HepG2 (cell line): ENCODE data around the gene LBX2. TPM values are rescaled to one million over a fixed set of nuclear protein-coding genes. Genes with fewer than 3 reads are reported as not detected.

Source experiments
- CBX1 ChIP-seq: IDR thresholded peaks from one replicate; pipeline ENCODE4 v1.6.1; 2016; ENCODE audit warnings: antibody characterized with exemption, low read depth
- CENPT ChIP-seq: sonication (generic); formaldehyde crosslinking; IDR thresholded peaks from 2 replicates; pipeline ENCODE4 v1.8.0; 2022; ENCODE audit warnings: low read depth, mild to moderate bottlenecking, moderate library complexity, missing genetic modification reagents
- HDAC1 ChIP-seq: sonication (generic); formaldehyde crosslinking; IDR thresholded peaks from 2 replicates; pipeline ENCODE4 v1.5.1; 2020; ENCODE audit warnings: mild to moderate bottlenecking, missing genetic modification reagents
- HES4 ChIP-seq: sonication (generic); formaldehyde crosslinking; IDR thresholded peaks from 2 replicates; pipeline ENCODE4 v1.9.0; 2021; ENCODE audit warnings: mild to moderate bottlenecking, missing genetic modification reagents, borderline replicate concordance
- HNF4G ChIP-seq, 2 experiments: sonication (generic) in 1 of 2; formaldehyde crosslinking in 1 of 2; IDR thresholded peaks; 2 replicates each; pipeline versions ENCODE4 v1.4.0 to v1.6.1; 2011 to 2020; ENCODE audit warnings: borderline replicate concordance in 2 of 2, low read depth in 2 of 2, mild to moderate bottlenecking in 2 of 2, low read length in 1 of 2, missing genetic modification reagents in 1 of 2, moderate library complexity in 1 of 2
- MYC ChIP-seq: sonication (generic); formaldehyde crosslinking; IDR thresholded peaks from 2 replicates; pipeline ENCODE4 v1.9.0; 2021; ENCODE audit warnings: missing genetic modification reagents, borderline replicate concordance
- NCOA1 ChIP-seq: sonication (generic); formaldehyde crosslinking; IDR thresholded peaks from 2 replicates; pipeline ENCODE4 v1.9.0; 2021; ENCODE audit warnings: missing genetic modification reagents
- POLR2A ChIP-seq, 2 experiments: IDR thresholded peaks; 2 replicates each; pipeline ENCODE4 v1.6.1; 2011; ENCODE audit warnings: low read depth in 2 of 2, low read length in 2 of 2, mild to moderate bottlenecking in 1 of 2, moderate library complexity in 1 of 2; ENCODE audit not compliant: insufficient read depth in 1 of 2
- SOX6 ChIP-seq, 2 experiments: fragments of 450-650 bp in 1 of 2; sonication (generic) in 1 of 2; formaldehyde crosslinking in 1 of 2; IDR thresholded peaks; 2 replicates each; pipeline versions ENCODE4 v1.4.0 to v1.6.1; 2017 to 2020; ENCODE audit warnings: antibody characterized with exemption in 1 of 2, mild to moderate bottlenecking in 1 of 2, missing genetic modification reagents in 1 of 2
- YY1 ChIP-seq: IDR thresholded peaks from 2 replicates; pipeline ENCODE4 v1.6.1; 2011; ENCODE audit warnings: low read length, low read depth, moderate library complexity, mild to moderate bottlenecking; ENCODE audit not compliant: insufficient read depth, insufficient replicate concordance
- ZNF224 ChIP-seq: sonication (generic); formaldehyde crosslinking; IDR thresholded peaks from 2 replicates; pipeline ENCODE4 v1.5.0; 2020; ENCODE audit warnings: mild to moderate bottlenecking, missing genetic modification reagents
- ZNF557 ChIP-seq: sonication (generic); formaldehyde crosslinking; IDR thresholded peaks from 2 replicates; pipeline ENCODE4 v1.4.0; 2020; ENCODE audit warnings: missing genetic modification reagents
- ZNF616 ChIP-seq: sonication (generic); formaldehyde crosslinking; IDR thresholded peaks from 2 replicates; pipeline ENCODE4 v1.5.0; 2020; ENCODE audit warnings: low read depth, mild to moderate bottlenecking, missing genetic modification reagents
- ZNF749 ChIP-seq: sonication (generic); formaldehyde crosslinking; IDR thresholded peaks from 2 replicates; pipeline ENCODE4 v1.8.0; 2022; ENCODE audit warnings: mild to moderate bottlenecking, missing genetic modification reagents, moderate library complexity, borderline replicate concordance
- ZNF891 ChIP-seq: sonication (generic); formaldehyde crosslinking; IDR thresholded peaks from 2 replicates; pipeline ENCODE4 v1.5.0; 2020; ENCODE audit warnings: mild to moderate bottlenecking, missing genetic modification reagents
- polyA plus RNA-seq, 8 experiments: library from polyadenylated mRNA; depleted of rRNA in 3 of 8; stranded (reverse) in 7 of 8; unstranded in 1 of 8; fragments of >200 nt; fragmentation: Illumina TruSeq in 4 of 8; extraction: Trizol in 4 of 8; gene quantifications; 2 replicates each; pipeline versions ENCODE4 v1.2.1 to v1.2.3, GENCODE V29; 2011 to 2016; ENCODE audit warnings: low read depth in 4 of 8, missing spikeins in 1 of 8, mixed read lengths in 1 of 8; ENCODE audit not compliant: insufficient read depth in 1 of 8
- total RNA-seq, 5 experiments: library from RNA; depleted of rRNA; stranded (reverse); fragments of >200 nt; fragmentation: Illumina TruSeq; extraction: Trizol; gene quantifications; 2 replicates each; pipeline ENCODE4 v1.2.3, GENCODE V29; 2016; ENCODE audit warnings: low read depth in 1 of 5
- TF ChIP-seq, protein P1 (sequence below): sonication (generic); formaldehyde crosslinking; IDR thresholded peaks from 2 replicates; pipeline ENCODE4 v1.4.0; 2020; ENCODE audit warnings: mild to moderate bottlenecking, missing genetic modification reagents
- TF ChIP-seq, protein P2 (sequence below): sonication (generic); formaldehyde crosslinking; IDR thresholded peaks from 2 replicates; pipeline ENCODE4 v1.5.0; 2020; ENCODE audit warnings: mild to moderate bottlenecking, missing genetic modification reagents, borderline replicate concordance
- TF ChIP-seq, protein P3 (sequence below): sonication (generic); formaldehyde crosslinking; IDR thresholded peaks from 2 replicates; pipeline ENCODE4 v1.9.0; 2021; ENCODE audit warnings: missing genetic modification reagents, borderline replicate concordance
- TF ChIP-seq, protein P4 (sequence below): IDR thresholded peaks from 2 replicates; pipeline ENCODE4 v1.6.1; 2018; ENCODE audit warnings: missing genetic modification reagents, mild to moderate bottlenecking, missing compliant biosample characterization

The LBX2 gene
- total and polyA plus RNA-seq, 2 of the 13 experiments (the other 11 are each of a cell fraction or from before 2014, with no cell fraction given), result 6.4 to 8.1 TPM

DNA sequence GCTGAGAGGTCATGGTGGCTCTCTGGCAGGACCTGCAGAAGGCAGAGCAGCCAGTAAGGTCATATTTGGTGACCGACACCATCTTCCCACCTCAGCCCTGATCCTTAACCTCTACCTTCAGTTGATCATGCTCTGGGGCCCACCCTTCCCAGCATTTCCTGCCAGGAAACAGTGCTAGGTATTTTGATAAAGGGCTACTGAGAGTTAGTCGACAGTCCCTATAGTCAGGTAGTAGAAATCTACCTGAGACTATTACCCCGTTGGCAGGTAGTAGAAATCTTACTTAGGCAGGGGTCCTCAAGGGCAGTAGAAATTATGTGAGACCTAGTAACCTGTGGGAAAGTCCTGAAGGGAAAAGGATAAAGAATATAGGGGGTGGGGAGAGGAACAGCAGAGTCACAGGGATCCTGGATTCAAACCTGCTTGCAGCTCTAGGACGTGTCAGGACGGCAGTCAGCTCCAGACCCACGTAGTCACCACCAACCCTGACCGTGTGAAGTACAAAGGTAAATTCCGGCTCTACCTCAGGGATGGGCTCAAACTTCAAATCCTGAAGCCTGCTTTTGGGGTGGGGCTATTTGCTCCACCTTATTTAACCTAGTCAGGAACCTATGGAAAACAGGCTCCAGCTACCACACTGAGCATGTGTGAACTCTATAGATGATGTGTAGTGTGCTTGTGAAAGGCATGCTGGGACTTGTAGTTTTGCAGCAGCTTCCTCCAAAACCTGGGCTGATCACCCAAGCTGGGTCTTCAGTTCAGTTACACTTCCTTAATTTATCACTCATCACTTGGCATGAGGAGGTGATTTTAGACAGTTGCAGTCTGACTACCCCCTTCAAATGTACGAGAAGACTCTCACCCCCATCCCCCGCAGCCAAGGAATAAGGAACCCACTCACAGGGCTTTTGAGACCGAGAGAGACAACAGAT is 26.6 kb upstream of the LBX2 start, which contains the start of gene DQX1 (continued):
- TF ChIP-seq HNF4G (IDR thresholded peaks at IDR 0.05; ENCODE audit: borderline replicate concordance, low read depth, low read length), result peak; percentile 96
- TF ChIP-seq HNF4G (CRISPR knock-in tag; IDR thresholded peaks at IDR 0.05; ENCODE audit: borderline replicate concordance, low read depth), result peak; percentile 80; the same call in 1 of the 2 replicates
- TF ChIP-seq ZNF557 (CRISPR knock-in tag), result peak; percentile 37; the same call in 1 of the 2 replicates
- no peak for TF ChIP-seq CBX1
- peak; percentile 56 for TF ChIP-seq YY1
- TF ChIP-seq, protein P1, sequence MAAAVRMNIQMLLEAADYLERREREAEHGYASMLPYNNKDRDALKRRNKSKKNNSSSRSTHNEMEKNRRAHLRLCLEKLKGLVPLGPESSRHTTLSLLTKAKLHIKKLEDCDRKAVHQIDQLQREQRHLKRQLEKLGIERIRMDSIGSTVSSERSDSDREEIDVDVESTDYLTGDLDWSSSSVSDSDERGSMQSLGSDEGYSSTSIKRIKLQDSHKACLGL (CRISPR knock-in tag), result no peak; the same call in 1 of the 2 replicates
- TF ChIP-seq CENPT (CRISPR knock-in tag), result no peak
- TF ChIP-seq MYC, result peak; percentile 40; the same call in 1 of the 2 replicates
- no peak for TF ChIP-seq ZNF749
- no peak; the same call in 1 of the 2 replicates for TF ChIP-seq ZNF224 (CRISPR knock-in tag)
- TF ChIP-seq ZNF891 (CRISPR knock-in tag), result 0 out of 2 replicates have a peak, but pooled peaks have one; percentile 26
- TF ChIP-seq, protein P2, sequence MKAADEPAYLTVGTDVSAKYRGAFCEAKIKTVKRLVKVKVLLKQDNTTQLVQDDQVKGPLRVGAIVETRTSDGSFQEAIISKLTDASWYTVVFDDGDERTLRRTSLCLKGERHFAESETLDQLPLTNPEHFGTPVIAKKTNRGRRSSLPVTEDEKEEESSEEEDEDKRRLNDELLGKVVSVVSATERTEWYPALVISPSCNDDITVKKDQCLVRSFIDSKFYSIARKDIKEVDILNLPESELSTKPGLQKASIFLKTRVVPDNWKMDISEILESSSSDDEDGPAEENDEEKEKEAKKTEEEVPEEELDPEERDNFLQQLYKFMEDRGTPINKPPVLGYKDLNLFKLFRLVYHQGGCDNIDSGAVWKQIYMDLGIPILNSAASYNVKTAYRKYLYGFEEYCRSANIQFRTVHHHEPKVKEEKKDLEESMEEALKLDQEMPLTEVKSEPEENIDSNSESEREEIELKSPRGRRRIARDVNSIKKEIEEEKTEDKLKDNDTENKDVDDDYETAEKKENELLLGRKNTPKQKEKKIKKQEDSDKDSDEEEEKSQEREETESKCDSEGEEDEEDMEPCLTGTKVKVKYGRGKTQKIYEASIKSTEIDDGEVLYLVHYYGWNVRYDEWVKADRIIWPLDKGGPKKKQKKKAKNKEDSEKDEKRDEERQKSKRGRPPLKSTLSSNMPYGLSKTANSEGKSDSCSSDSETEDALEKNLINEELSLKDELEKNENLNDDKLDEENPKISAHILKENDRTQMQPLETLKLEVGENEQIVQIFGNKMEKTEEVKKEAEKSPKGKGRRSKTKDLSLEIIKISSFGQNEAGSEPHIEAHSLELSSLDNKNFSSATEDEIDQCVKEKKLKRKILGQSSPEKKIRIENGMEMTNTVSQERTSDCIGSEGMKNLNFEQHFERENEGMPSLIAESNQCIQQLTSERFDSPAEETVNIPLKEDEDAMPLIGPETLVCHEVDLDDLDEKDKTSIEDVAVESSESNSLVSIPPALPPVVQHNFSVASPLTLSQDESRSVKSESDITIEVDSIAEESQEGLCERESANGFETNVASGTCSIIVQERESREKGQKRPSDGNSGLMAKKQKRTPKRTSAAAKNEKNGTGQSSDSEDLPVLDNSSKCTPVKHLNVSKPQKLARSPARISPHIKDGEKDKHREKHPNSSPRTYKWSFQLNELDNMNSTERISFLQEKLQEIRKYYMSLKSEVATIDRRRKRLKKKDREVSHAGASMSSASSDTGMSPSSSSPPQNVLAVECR (CRISPR knock-in tag), result peak; percentile 71; the same call in 1 of the 2 replicates
- TF ChIP-seq, protein P3, sequence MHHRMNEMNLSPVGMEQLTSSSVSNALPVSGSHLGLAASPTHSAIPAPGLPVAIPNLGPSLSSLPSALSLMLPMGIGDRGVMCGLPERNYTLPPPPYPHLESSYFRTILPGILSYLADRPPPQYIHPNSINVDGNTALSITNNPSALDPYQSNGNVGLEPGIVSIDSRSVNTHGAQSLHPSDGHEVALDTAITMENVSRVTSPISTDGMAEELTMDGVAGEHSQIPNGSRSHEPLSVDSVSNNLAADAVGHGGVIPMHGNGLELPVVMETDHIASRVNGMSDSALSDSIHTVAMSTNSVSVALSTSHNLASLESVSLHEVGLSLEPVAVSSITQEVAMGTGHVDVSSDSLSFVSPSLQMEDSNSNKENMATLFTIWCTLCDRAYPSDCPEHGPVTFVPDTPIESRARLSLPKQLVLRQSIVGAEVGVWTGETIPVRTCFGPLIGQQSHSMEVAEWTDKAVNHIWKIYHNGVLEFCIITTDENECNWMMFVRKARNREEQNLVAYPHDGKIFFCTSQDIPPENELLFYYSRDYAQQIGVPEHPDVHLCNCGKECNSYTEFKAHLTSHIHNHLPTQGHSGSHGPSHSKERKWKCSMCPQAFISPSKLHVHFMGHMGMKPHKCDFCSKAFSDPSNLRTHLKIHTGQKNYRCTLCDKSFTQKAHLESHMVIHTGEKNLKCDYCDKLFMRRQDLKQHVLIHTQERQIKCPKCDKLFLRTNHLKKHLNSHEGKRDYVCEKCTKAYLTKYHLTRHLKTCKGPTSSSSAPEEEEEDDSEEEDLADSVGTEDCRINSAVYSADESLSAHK, result no peak
- TF ChIP-seq NCOA1, result no peak
- TF ChIP-seq SOX6 (IDR thresholded peaks at IDR 0.05), result no peak
- TF ChIP-seq SOX6 (CRISPR knock-in tag; IDR thresholded peaks at IDR 0.05), result peak; percentile 21; the same call in 1 of the 2 replicates
- TF ChIP-seq HDAC1 (CRISPR knock-in tag), result peak; percentile 65
- TF ChIP-seq, protein P4, sequence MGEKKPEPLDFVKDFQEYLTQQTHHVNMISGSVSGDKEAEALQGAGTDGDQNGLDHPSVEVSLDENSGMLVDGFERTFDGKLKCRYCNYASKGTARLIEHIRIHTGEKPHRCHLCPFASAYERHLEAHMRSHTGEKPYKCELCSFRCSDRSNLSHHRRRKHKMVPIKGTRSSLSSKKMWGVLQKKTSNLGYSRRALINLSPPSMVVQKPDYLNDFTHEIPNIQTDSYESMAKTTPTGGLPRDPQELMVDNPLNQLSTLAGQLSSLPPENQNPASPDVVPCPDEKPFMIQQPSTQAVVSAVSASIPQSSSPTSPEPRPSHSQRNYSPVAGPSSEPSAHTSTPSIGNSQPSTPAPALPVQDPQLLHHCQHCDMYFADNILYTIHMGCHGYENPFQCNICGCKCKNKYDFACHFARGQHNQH, result peak; percentile 75; the same call in 1 of the 2 replicates
- TF ChIP-seq ZNF616 (CRISPR knock-in tag), result no peak
- TF ChIP-seq HES4 (CRISPR knock-in tag), result no peak
- peak; percentile 98 to 99 for TF ChIP-seq POLR2A (IDR thresholded peaks at IDR 0.05; ENCODE audit: insufficient read depth in 1 of 2, low read depth in 2 of 2, low read length in 2 of 2)
